ENCODE results near the gene SLC38A1.
"Not testable (repeated sequence)": the region's sequence is repeated elsewhere in the genome, so short reads cannot be mapped to it uniquely, and the experiment has no call there.

Gene SLC38A1

DNA sequence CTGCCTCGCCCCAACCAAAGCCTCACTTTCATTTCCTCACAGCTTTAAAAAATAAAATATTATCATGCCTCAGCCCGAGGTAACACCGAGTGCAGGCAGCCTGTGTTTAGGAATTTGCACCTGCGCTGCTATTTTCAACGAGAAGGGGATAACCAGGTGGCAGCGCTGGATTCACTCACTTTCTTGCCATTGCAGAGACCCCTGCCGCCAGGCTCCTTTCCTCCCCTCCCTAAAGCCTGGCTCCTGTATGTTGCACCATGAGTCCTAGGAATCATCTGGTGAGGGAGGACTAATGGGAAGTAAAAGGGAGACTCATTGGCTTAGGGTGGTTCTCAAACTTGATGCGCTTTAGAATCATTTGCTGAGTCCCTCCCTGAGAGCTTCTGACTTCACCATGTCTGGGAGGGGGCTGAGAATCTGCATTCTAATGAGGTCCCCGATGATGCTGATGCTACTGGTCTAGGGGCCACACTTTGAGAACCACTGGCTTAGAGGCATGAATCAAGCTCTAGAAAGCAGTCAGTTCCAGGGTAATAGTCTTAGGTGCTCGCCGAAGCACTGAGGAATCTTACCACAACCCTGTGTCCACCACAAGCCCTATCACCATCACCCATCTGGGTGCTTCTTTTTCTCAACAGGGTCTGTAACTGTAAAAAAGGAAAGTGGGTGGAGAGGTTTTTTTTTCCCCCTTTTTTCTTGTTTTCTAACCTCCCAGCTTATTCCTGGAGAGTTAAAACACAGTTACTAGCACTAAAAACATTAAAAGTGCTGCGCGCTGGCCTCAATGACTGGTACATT is 83.8 kb downstream of the SLC38A1 start:
- no peaks in the 10 kb centered on the region for H3K27me3 Mint-ChIP-seq
- peaks cover 56% of the 10 kb centered on the region for H3K4me1 Mint-ChIP-seq
- H3K27ac Mint-ChIP-seq, result peak overlapping the region; percentile 7 to 67
- DNase-seq (no peak), ATAC-seq (no peak)
- peaks cover 3 to 4% of the 10 kb centered on the region in 2 donors for H3K9me3 Mint-ChIP-seq
- H3K4me3 Mint-ChIP-seq, result no peak overlapping the region

DNA sequence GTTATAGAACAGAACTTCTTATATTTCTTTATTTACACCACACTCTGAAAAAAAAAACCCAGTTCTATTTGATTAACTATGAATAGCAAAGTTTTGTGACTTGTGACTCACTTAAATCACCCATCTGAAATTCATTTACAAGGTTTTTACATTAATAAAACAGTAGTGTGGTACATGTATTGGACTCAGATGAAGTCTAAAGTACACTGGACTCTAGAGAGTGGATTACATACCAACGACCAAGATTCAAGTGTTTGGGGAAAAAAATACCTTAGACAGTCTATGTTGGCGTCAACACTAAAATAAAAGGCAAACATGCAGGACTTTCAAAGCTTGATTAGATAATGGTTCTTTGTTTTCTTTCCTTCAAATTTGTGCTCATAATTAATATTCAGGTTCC is 85.7 kb downstream of the SLC38A1 start:
- no peak for DNase-seq

DNA sequence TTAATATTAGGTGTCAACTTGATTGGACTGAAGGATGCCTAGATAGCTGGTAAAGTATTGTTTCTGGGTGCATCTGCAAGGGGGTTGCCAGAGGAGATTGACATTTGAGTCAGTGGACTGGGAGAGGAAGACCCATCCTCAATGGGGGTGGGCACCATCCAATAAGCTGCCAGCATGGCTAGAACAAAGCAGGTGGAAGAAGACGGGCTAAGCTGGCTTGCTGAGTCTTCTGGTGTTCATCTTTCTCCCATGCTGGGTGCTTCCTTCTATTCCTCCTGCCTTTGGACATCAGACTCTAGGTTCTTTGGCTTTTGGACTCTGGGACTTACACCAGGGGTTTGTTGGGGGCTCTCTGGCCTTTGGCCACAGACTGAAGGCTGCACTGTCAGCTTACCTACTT is 87.4 kb downstream of the SLC38A1 start:
- Mint-ChIP-seq H3K9me3 (no peaks in the 10 kb centered on the region), H3K4me3 (no peak overlapping the region), H3K27ac (no peak overlapping the region), H3K27me3 (no peaks in the 10 kb centered on the region), H3K4me1 (peaks cover 57% of the 10 kb centered on the region)
- DNase-seq (no peak), ATAC-seq (no peak)

More for the DNA sequence above, 85.7 kb downstream of the SLC38A1 start:
- no peak for ATAC-seq
- H3K9me3 Mint-ChIP-seq, result no peaks in the 10 kb centered on the region
- H3K27ac Mint-ChIP-seq, result peak overlapping the region; percentile 42 to 52
- no peaks in the 10 kb centered on the region for H3K27me3 Mint-ChIP-seq
- H3K4me1 Mint-ChIP-seq, result peaks cover 57% of the 10 kb centered on the region
- H3K4me3 Mint-ChIP-seq, result no peak overlapping the region

DNA sequence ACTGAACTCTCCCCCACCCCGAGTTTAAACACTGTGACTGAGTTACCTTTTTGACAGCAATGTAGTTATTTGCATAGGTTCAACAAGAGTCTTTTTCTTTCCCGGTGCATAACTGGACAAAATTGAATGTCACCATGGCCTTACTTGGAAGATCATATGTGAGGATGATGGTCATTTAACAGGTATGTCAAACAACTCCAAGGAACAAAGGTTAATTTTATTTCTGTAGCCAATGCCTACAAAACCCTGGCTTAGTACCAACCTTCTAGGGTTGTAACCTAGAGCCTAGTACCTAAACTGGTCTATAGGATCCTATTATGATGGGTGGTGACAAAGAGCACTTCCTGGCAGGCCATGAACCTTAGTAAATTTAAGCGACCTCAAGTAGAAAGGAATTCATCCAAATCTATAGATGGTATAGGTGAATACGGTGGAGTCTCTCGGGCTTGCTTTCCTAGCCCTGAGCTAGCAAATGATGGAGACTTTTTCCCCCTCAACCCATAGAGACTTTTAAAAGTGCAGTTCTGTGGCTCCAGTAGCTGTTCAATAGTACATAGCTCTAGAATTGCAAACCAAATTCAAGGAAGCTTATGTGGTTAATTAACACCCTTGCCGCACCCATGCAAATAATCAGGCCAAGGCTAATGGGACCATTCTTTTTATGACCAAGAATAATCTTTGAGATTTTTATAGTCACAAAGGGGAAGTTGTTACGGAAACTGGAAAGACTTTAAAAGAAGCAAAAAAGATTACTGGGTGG is 89.0 kb downstream of the SLC38A1 start:
- Mint-ChIP-seq H3K27ac (peak overlapping the region in 1 of 2 donors; percentile 34), H3K9me3 (no peaks in the 10 kb centered on the region), H3K4me1 (peaks cover 50% of the 10 kb centered on the region), H3K4me3 (no peak overlapping the region), H3K27me3 (no peaks in the 10 kb centered on the region)
- no peak for DNase-seq
- no peak for ATAC-seq

DNA sequence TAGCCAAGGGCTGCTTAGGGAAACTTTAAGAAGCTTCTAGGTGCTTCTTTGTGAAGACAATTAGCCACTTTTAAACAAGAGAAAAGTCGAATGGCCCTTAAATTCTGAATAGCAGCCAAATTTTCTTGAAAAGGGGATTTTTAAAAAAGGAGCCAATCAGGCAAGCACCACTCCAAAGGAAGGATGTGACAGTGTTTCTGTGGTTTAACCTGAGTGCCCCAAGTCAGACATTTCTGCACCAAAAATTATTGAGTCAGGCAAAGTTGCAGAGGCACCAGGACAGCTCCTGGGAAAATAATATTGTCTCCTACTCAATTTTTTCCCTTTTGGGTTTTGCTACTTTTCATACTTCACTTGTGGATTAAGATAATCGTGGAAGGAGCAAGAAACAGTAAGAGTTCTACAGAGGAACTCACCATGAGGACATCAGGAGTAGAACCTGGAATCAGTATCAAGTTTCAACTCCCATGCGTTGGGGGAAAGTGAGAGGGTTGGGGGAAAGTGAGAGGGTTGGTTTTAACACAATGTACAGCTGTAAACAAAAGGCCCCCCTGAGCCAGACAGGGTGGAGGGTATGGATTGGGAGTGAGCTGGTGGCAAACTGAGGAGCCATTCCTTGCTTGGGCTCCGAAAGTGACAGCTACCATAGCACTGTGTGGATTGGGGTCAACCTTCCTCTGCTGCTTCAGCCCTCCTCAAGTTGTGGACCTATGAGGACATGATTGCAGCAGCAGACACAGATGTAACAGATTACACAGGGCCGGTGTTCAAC is 90.8 kb downstream of the SLC38A1 start:
- ATAC-seq (peak; percentile 86), DNase-seq (no peak)
- peaks cover 61% of the 10 kb centered on the region for H3K4me1 Mint-ChIP-seq
- H3K4me3 Mint-ChIP-seq, result peak overlapping the region; percentile 33 to 53
- no peaks in the 10 kb centered on the region for H3K9me3 Mint-ChIP-seq
- H3K27ac Mint-ChIP-seq, result peak overlapping the region; percentile 3 to 90
- no peaks in the 10 kb centered on the region for H3K27me3 Mint-ChIP-seq

GRCh38 chr12:46177025-46177424 is 91.8 kb downstream of the SLC38A1 start:
- H3K4me3 Mint-ChIP-seq, result no peak overlapping the region
- H3K9me3 Mint-ChIP-seq, result no peaks in the 10 kb centered on the region
- H3K27ac Mint-ChIP-seq, result peak overlapping the region in 1 of 2 donors; percentile 61
- DNase-seq (no peak), ATAC-seq (no peak)
- H3K4me1 Mint-ChIP-seq, result peaks cover 55% of the 10 kb centered on the region
- no peaks in the 10 kb centered on the region for H3K27me3 Mint-ChIP-seq

- ATAC-seq, result no peak
Observed at GRCh38 chr12:46174919-46175318, 93.9 kb downstream of the SLC38A1 start.

GRCh38 chr12:46174061-46174662 is 94.7 kb downstream of the SLC38A1 start:
- Mint-ChIP-seq H3K27me3 (no peaks in the 10 kb centered on the region), H3K9me3 (peaks cover 0 to under 1% of the 10 kb centered on the region in 2 donors), H3K4me1 (peaks cover 38% of the 10 kb centered on the region), H3K4me3 (no peak overlapping the region), H3K27ac (peak overlapping the region; percentile 41 to 49)
- no peak for ATAC-seq
- DNase-seq, result no peak

More at GRCh38 chr12:46174919-46175318, 93.9 kb downstream of the SLC38A1 start:
- Mint-ChIP-seq H3K27ac (no peak overlapping the region), H3K4me3 (no peak overlapping the region), H3K27me3 (no peaks in the 10 kb centered on the region), H3K9me3 (no peaks in the 10 kb centered on the region), H3K4me1 (peaks cover 42% of the 10 kb centered on the region)
- no peak for DNase-seq

GRCh38 chr12:46168426-46168825 is 100.4 kb downstream of the SLC38A1 start:
- no peak for ATAC-seq
- no peaks in the 10 kb centered on the region for H3K27me3 Mint-ChIP-seq
- no peak for DNase-seq
- no peak overlapping the region for H3K4me3 Mint-ChIP-seq
- peaks cover 6% of the 10 kb centered on the region for H3K4me1 Mint-ChIP-seq
- H3K27ac Mint-ChIP-seq, result no peak overlapping the region
- H3K9me3 Mint-ChIP-seq, result peaks cover 7 to 9% of the 10 kb centered on the region in 2 donors

GRCh38 chr12:46167412-46167811 is 101.4 kb downstream of the SLC38A1 start:
- Mint-ChIP-seq H3K9me3 (peaks cover 7 to 9% of the 10 kb centered on the region in 2 donors), H3K4me3 (no peak overlapping the region), H3K27me3 (no peaks in the 10 kb centered on the region), H3K4me1 (peaks cover 6% of the 10 kb centered on the region), H3K27ac (no peak overlapping the region)
- ATAC-seq (peak; percentile 74), DNase-seq (no peak)

GRCh38 chr12:46165191-46165590 is 103.7 kb downstream of the SLC38A1 start:
- Mint-ChIP-seq H3K27ac (no peak overlapping the region), H3K4me3 (no peak overlapping the region), H3K4me1 (peaks cover 6% of the 10 kb centered on the region), H3K9me3 (peaks cover 7 to 9% of the 10 kb centered on the region in 2 donors), H3K27me3 (no peaks in the 10 kb centered on the region)
- no peak for ATAC-seq
- DNase-seq, result no peak

DNA sequence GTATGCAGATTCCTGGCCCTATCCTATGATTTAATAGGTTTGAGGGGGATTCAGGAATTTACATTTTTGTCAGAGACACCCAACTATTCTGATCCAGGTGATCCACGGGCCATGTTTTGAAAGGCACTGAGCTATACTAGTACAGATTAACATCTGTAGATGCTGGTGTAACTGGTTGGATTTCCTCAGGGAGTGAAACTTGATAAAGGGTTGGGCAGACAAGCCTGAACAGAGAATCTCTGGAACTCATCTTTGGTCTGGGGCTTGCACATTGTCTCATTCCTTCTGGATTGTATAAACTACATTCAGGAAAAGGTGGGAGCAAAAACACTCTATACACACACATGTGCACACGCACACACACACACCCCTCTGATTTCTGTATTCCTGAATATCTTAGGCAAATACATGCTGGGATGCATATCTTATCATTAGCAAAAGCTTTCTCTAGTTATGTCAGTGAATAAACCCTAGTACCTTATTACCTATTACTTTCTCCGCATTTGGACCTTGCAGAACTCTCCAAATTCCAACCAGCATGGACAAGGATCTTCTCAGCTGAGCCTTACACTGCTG is 104.6 kb downstream of the SLC38A1 start:
- H3K4me1 Mint-ChIP-seq, result peaks cover under 1% of the 10 kb centered on the region

DNA sequence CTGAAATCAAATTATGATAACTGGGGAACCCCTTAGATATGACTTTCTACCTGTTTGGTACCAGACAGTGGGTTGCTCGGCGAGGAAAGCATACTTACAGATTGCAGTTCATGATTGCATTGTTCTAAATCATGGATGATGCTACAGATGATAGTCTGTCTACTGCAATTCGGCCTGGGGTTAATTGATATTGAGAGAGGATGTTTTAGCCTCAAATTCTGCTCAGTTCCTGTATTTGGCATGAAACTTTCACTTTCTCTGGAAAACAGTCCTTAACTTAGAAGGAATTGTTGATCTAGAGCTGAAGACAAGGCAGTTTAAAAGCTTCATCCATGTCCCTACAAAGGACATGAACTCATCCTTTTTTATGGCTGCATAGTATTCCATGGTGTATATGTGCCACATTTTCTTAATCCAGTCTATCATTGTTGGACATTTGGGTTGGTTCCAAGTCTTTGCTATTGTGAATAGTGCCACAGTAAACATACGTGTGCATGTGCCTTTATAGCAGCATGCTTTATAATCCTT is 106.2 kb downstream of the SLC38A1 start:
- H3K27me3 Mint-ChIP-seq, H3K9me3 Mint-ChIP-seq: not testable (repeated sequence)

More for the DNA sequence above, 104.6 kb downstream of the SLC38A1 start:
- Mint-ChIP-seq H3K27ac (no peak overlapping the region), H3K4me3 (no peak overlapping the region), H3K27me3 (no peaks in the 10 kb centered on the region), H3K9me3 (peaks cover 7 to 9% of the 10 kb centered on the region in 2 donors)
- ATAC-seq (no peak), DNase-seq (no peak)

DNA sequence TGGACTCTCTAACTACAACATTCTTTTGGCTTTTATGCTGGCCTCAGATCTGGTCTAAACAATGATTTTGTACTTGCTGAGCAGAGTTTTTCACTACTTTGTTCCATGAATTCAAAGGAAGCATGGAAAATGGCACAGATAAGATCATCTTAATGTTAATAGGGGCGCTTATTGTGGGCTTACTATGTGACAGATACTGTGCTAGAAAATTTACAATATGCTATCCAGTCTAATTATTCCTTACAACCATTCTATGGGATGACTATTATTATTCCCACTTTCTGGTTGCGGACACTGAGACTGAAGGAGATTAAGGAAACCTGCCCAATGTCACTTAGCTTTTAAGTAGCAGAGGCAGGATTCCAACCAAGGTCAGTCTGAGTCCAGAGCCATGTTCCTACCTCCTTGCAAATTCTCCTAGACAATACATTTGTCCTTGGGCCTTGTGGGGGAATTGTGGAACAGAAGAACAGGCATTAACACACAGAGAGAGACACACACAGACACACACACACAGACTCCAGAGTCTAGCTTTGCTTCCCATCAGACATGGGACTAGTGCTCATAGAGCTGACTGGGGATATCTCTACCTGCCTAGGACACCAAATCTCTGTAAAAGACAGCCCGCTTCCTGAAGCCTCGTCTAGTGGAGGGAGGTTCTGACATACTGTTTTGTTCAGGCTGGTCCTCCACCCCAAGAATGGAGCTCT is 107.7 kb downstream of the SLC38A1 start:
- peaks cover 18% of the 10 kb centered on the region for H3K4me1 Mint-ChIP-seq
- ATAC-seq (no peak), DNase-seq (no peak)
- H3K4me3 Mint-ChIP-seq, result no peak overlapping the region
- H3K27me3 Mint-ChIP-seq, result no peaks in the 10 kb centered on the region
- H3K27ac Mint-ChIP-seq, result no peak overlapping the region
- H3K9me3 Mint-ChIP-seq, result peaks cover 9 to 11% of the 10 kb centered on the region in 2 donors

More for the DNA sequence above, 106.2 kb downstream of the SLC38A1 start:
- ATAC-seq, H3K4me3 Mint-ChIP-seq, H3K27ac Mint-ChIP-seq, DNase-seq: not testable (repeated sequence)
- H3K4me1 Mint-ChIP-seq, result peaks cover 11% of the 10 kb centered on the region
